GM12865 (cell line): Measurements from ENCODE around the gene KLHL29.

Experiments
- DNase-seq: peaks from one replicate; pipeline ENCODE4 v3.0.0; 2010; ENCODE audit warnings: low read depth
- H3K4me3 ChIP-seq: 2 replicates; pipeline ENCODE4 v1.5.1; 2011; ENCODE audit warnings: mild to moderate bottlenecking, low read depth, low read length, control low read depth
- TF ChIP-seq, protein P1 (sequence below): IDR thresholded peaks from 2 replicates; pipeline ENCODE4 v1.5.1; 2011; ENCODE audit warnings: low read length, control low read depth, low read depth, inconsistent platforms; ENCODE audit not compliant: insufficient read depth; ENCODE audit errors: missing control alignments

Gene KLHL29

DNA sequence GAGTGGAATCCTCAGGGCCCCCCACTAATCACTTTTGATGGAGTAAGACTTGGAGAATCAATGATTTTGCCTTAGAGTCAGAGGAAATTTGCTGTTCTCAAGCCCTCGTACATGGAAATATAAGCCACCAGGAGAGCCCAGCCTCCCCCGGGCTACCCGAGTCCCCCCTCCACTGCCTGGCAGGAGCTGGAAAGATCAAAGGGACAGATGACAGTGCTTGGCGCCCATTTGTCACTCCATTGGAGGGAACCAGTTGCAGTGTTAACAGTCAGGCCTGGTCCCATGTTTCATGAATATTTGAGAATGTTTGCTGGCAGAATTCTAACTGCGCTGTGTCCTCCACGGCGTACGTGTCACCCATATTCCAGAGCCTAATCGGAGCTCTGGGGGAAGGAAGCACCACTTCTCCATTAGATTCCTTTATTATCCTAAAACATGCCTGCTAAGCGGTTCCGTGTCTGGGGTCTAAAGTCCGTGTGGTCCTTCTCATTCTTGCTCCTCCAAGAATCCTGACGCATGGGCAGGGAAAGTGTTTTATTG, 202.4 kb downstream of the KLHL29 start:
- no peak overlapping the region for H3K4me3 ChIP-seq
- no peak for DNase-seq

DNA sequence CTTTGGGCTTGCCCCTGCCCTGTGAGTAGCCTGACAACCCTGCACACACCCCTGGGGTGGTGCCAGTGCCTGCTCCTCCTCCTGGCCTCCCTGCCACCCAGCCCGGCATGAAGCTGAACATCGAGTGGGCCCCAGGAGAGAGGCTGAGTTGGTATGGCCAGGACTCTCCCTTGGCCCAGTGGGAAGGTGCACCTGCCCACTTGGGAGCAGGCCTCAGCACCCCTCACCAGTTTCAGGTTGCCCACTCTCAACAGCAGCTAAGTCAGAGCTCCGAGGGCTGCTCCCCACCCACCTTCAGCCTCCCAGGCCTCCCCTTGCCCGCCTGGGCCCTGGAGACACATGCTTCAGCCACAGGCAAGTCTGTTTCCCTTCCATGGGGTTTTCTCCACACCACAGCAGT, 203.1 kb downstream of the KLHL29 start:
- DNase-seq: no peak
- H3K4me3 ChIP-seq: no peak overlapping the region
- TF ChIP-seq, protein P1, sequence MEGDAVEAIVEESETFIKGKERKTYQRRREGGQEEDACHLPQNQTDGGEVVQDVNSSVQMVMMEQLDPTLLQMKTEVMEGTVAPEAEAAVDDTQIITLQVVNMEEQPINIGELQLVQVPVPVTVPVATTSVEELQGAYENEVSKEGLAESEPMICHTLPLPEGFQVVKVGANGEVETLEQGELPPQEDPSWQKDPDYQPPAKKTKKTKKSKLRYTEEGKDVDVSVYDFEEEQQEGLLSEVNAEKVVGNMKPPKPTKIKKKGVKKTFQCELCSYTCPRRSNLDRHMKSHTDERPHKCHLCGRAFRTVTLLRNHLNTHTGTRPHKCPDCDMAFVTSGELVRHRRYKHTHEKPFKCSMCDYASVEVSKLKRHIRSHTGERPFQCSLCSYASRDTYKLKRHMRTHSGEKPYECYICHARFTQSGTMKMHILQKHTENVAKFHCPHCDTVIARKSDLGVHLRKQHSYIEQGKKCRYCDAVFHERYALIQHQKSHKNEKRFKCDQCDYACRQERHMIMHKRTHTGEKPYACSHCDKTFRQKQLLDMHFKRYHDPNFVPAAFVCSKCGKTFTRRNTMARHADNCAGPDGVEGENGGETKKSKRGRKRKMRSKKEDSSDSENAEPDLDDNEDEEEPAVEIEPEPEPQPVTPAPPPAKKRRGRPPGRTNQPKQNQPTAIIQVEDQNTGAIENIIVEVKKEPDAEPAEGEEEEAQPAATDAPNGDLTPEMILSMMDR: no peak

More for the DNA sequence above, 202.4 kb downstream of the KLHL29 start:
- TF ChIP-seq, protein P1: no peak

GRCh38 chr2:23588508-23589201, 203.7 kb downstream of the KLHL29 start:
- no peak for DNase-seq
- no peak overlapping the region for H3K4me3 ChIP-seq
- TF ChIP-seq, protein P1: no peak

DNA sequence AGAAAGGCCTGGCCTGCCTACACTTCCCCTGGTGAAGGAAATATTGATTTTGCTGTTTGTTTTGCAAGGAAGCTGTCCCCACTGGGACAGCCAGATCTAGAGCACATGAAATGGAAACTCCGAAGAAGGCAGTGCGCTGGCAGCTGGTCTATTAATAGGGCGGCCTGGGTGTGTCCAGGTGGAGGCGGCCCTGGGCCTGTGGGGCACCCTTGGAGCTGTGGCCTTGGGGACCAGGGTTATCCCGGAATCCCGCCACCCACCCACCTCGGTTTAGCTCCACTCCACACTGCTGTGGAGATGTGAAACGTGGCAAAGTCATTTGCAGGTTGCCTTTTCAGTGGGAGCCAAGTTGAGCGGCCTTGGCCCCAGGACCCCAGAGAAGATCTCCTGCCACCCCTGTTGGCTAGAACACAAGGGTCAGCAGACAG, 204.3 kb downstream of the KLHL29 start:
- TF ChIP-seq, protein P1: no peak
- H3K4me3 ChIP-seq: no peak overlapping the region
- DNase-seq: no peak

- no peak overlapping the region for H3K4me3 ChIP-seq
- DNase-seq: no peak
Measured at GRCh38 chr2:23589739-23590138, 204.8 kb downstream of the KLHL29 start.

DNA sequence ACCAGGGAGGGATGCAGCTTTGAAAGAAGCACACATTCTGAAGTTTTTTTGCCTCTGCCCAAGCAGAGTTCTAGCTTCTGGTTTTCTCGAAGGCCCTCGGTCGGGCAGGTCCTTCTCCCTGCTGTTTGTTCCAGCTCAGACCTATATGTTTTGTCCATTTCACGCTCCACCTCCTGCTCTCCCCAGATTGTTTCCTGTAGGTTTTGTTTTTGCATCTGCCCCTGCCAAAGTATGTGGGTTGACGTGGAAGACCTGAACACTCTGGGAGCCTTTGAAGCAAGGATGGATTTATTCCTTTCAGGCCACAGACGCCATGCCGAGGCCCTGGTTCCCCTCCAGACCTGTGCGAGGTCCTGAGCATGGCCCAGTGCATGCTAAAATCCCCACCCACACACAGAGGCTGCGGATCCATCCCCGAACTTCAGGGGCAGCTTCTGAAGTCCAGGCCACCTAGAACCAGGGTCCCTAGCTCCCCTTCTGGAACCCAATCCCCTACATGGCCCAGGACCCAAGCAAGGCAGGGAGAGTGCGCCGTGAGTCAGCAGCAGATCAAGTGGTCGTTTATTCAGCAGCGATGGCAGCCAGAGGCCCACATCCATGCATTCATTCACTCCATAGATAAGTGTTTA, 205.4 kb downstream of the KLHL29 start:
- H3K4me3 ChIP-seq: no peak overlapping the region
- TF ChIP-seq, protein P1: no peak
- no peak for DNase-seq

More at GRCh38 chr2:23589739-23590138, 204.8 kb downstream of the KLHL29 start:
- TF ChIP-seq, protein P1: no peak

DNA sequence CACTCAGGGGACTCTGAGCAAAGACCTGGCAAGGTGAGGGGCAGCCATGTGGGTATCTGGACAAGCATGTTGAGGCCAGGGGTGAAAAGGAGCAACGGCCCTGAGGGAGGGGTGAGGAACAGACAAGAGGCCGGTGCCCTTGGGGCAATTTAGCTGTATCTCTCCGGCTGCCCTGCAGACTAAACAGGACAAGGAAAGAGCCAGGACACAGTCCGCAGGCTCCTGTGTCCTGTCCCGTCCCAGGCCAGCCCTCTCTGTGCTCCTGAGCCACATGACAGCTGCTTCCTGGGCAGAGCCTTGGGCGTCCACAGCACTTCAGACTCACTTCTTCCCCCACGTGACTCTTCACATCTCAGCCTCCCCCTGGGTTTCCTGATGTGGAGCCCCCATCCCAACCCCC, 206.1 kb downstream of the KLHL29 start:
- no peak for DNase-seq
- no peak overlapping the region for H3K4me3 ChIP-seq
- TF ChIP-seq, protein P1: no peak
